H1 (cell line): ENCODE data around the gene SLC41A1. TPM values are rescaled to one million over a fixed set of nuclear protein-coding genes. Genes with fewer than 3 reads are reported as not detected.

Experiments used
- CTCF ChIA-PET: fragments of 300-600 bp; sonication (Branson Sonifier 250); formaldehyde crosslinking; loops from one replicate; lab custom pipeline; 2021; ENCODE audit not compliant: partially characterized antibody; lab: Charles Lee
- POLR2A ChIA-PET: fragments of 300-600 bp; sonication (Branson Sonifier 250); formaldehyde crosslinking; loops from one replicate; lab custom pipeline; 2021; ENCODE audit warnings: inconsistent platforms; ENCODE audit not compliant: partially characterized antibody; lab: Charles Lee
- DNase-seq, 2 experiments: peaks; one replicate each; pipeline versions ENCODE4 v3.0.0 to v3.0.0-alpha.2; 2010 to 2022; ENCODE audit warnings: low spot score in 2 of 2, low read depth in 1 of 2, mixed read lengths in 1 of 2
- FAIRE-seq: peaks from 2 replicates; lab custom pipeline; 2011; peaks lifted over from hg19 to GRCh38; lab: Jason Lieb, UNC
- H2AFZ ChIP-seq: 2 replicates; pipeline ENCODE4 v1.8.1; 2012; ENCODE audit warnings: low read length, inconsistent platforms
- H2AK5ac ChIP-seq: 2 replicates; pipeline ENCODE4 v1.6.1; 2013; ENCODE audit warnings: low read depth, low read length
- H2BK120ac ChIP-seq: replicated peaks from 2 replicates; pipeline ENCODE3; 2013; ENCODE audit warnings: low read depth, low read length, inconsistent platforms
- H2BK12ac ChIP-seq: 2 replicates; pipeline ENCODE4 v1.6.1; 2013; ENCODE audit warnings: low read depth, low read length
- H2BK15ac ChIP-seq: 2 replicates; pipeline ENCODE4 v1.6.1; 2013; ENCODE audit warnings: low read length
- H2BK20ac ChIP-seq: 2 replicates; pipeline ENCODE4 v1.6.1; 2013; ENCODE audit warnings: low read length
- H2BK5ac ChIP-seq: 2 replicates; pipeline ENCODE4 v1.6.1; 2013; ENCODE audit warnings: low read depth, low read length
- H3K14ac ChIP-seq: 2 replicates; pipeline ENCODE4 v1.6.1; 2013; ENCODE audit warnings: inconsistent platforms; ENCODE audit not compliant: insufficient read length
- H3K18ac ChIP-seq: 2 replicates; pipeline ENCODE4 v1.6.1; 2013; ENCODE audit warnings: low read length; ENCODE audit errors: extremely low read depth
- H3K23ac ChIP-seq: 2 replicates; pipeline ENCODE4 v1.6.1; 2013; ENCODE audit warnings: inconsistent platforms; ENCODE audit not compliant: insufficient read length
- H3K23me2 ChIP-seq: 2 replicates; pipeline ENCODE4 v1.6.1; 2013; ENCODE audit warnings: low read depth, low read length
- H3K27ac ChIP-seq: 2 replicates; pipeline ENCODE4 v1.6.1; 2011; ENCODE audit warnings: low read depth, low read length, inconsistent platforms
- H3K27me3 ChIP-seq, 4 experiments: replicated peaks in 1 of 4; 1 replicate in 1 of 4; 2 replicates in 3 of 4; pipeline versions ENCODE4 v1.6.1 to v1.8.1; 2011 to 2013; ENCODE audit warnings: low read length in 3 of 4, mild to moderate bottlenecking in 3 of 4, inconsistent platforms in 2 of 4, mixed read lengths in 2 of 4, moderate library complexity in 1 of 4; ENCODE audit not compliant: control insufficient read depth in 3 of 4, insufficient read depth in 3 of 4; ENCODE audit errors: extremely low read depth in 1 of 4
- H3K36me3 ChIP-seq, 4 experiments: 2 replicates each; pipeline versions ENCODE4 v1.6.1 to v1.8.1; 2011 to 2013; ENCODE audit warnings: mild to moderate bottlenecking in 4 of 4, low read length in 3 of 4, moderate library complexity in 2 of 4, control low read depth in 1 of 4, inconsistent platforms in 1 of 4; ENCODE audit not compliant: insufficient read depth in 4 of 4, control insufficient read depth in 2 of 4
- H3K4ac ChIP-seq: replicated peaks from 2 replicates; pipeline ENCODE3; 2013; ENCODE audit warnings: low read length, low read depth, mixed read lengths, inconsistent platforms; ENCODE audit not compliant: insufficient read length
- H3K4me1 ChIP-seq, 4 experiments: replicated peaks in 1 of 4; 1 replicate in 1 of 4; 2 replicates in 3 of 4; pipeline versions ENCODE4 v1.6.1 to v1.8.1; 2011 to 2013; ENCODE audit warnings: low read length in 3 of 4, inconsistent platforms in 2 of 4, mixed read lengths in 1 of 4; ENCODE audit not compliant: insufficient read depth in 4 of 4, control insufficient read depth in 3 of 4
- H3K4me2 ChIP-seq, 2 experiments: 2 replicates each; pipeline versions ENCODE4 v1.6.1 to v1.8.1; 2011 to 2013; ENCODE audit warnings: low read depth in 2 of 2, low read length in 2 of 2, control low read depth in 1 of 2, inconsistent platforms in 1 of 2, mild to moderate bottlenecking in 1 of 2; ENCODE audit not compliant: insufficient read depth in 1 of 2
- H3K4me3 ChIP-seq, 4 experiments: fragments of 200-600, 300-600 bp in 1 of 4; sonication (generic), shearing (Covaris generic), sonication (Bioruptor Twin) in 1 of 4; 2 replicates each; pipeline versions ENCODE4 v1.5.1 to v1.8.1; 2011 to 2016; ENCODE audit warnings: low read length in 4 of 4, low read depth in 3 of 4, control low read depth in 2 of 4, inconsistent platforms in 2 of 4, mild to moderate bottlenecking in 2 of 4, mixed read lengths in 1 of 4, moderate library complexity in 1 of 4; ENCODE audit not compliant: insufficient read depth in 2 of 4; ENCODE audit errors: extremely low read depth in 1 of 4
- H3K56ac ChIP-seq: replicated peaks from 2 replicates; pipeline ENCODE3; 2013; ENCODE audit warnings: low read depth, mild to moderate bottlenecking, mixed read lengths, low read length, inconsistent platforms; ENCODE audit not compliant: insufficient read length
- H3K79me1 ChIP-seq: 2 replicates; pipeline ENCODE4 v1.6.1; 2013; ENCODE audit warnings: low read depth, low read length, control low read depth
- H3K79me2 ChIP-seq, 2 experiments: 2 replicates each; pipeline versions ENCODE4 v1.6.1 to v1.8.1; 2012 to 2013; ENCODE audit warnings: low read length in 2 of 2, mild to moderate bottlenecking in 2 of 2, inconsistent platforms in 1 of 2; ENCODE audit not compliant: insufficient read depth in 2 of 2, control insufficient read depth in 1 of 2
- H3K9ac ChIP-seq, 4 experiments: replicated peaks in 1 of 4; 1 replicate in 1 of 4; 2 replicates in 3 of 4; pipeline versions ENCODE4 v1.6.1 to v1.8.1; 2011 to 2013; ENCODE audit warnings: low read depth in 3 of 4, low read length in 3 of 4, control low read depth in 2 of 4, mild to moderate bottlenecking in 2 of 4, moderate library complexity in 2 of 4, inconsistent platforms in 1 of 4; ENCODE audit errors: extremely low read depth in 1 of 4
- H3K9me3 ChIP-seq, 2 experiments: 2 replicates each; pipeline versions ENCODE4 v1.6.1 to v1.8.1; 2012 to 2013; ENCODE audit warnings: mild to moderate bottlenecking in 2 of 2, moderate library complexity in 2 of 2, control low read depth in 1 of 2, inconsistent platforms in 1 of 2, low read depth in 1 of 2, low read length in 1 of 2, mixed read lengths in 1 of 2; ENCODE audit not compliant: insufficient read depth in 2 of 2
- H4K20me1 ChIP-seq, 2 experiments: replicated peaks in 1 of 2; 2 replicates each; pipeline versions ENCODE3 to v1.8.1; 2011 to 2013; ENCODE audit warnings: inconsistent platforms in 2 of 2, low read length in 2 of 2, mild to moderate bottlenecking in 1 of 2; ENCODE audit not compliant: insufficient read depth in 2 of 2, control insufficient read depth in 1 of 2
- H4K5ac ChIP-seq: 2 replicates; pipeline ENCODE4 v1.6.1; 2013; ENCODE audit warnings: low read length, low read depth, mixed read lengths, inconsistent platforms; ENCODE audit not compliant: insufficient read length
- H4K8ac ChIP-seq: 2 replicates; pipeline ENCODE4 v1.8.0; 2013; ENCODE audit warnings: mild to moderate bottlenecking, moderate library complexity, low read length, inconsistent platforms; ENCODE audit not compliant: insufficient read depth; ENCODE audit errors: extremely low read depth
- H4K91ac ChIP-seq: replicated peaks from 2 replicates; pipeline ENCODE3; 2013; ENCODE audit warnings: low read length, mixed read lengths, inconsistent platforms; ENCODE audit not compliant: insufficient read length
- EP300 ChIP-seq, 2 experiments: IDR thresholded peaks; 1 replicate in 1 of 2; 2 replicates in 1 of 2; pipeline ENCODE4 v1.6.1; 2011 to 2012; ENCODE audit warnings: low read depth in 2 of 2, low read length in 2 of 2, mild to moderate bottlenecking in 2 of 2, borderline replicate concordance in 1 of 2, inconsistent platforms in 1 of 2, moderate library complexity in 1 of 2
- SP4 ChIP-seq: IDR thresholded peaks from 2 replicates; pipeline ENCODE4 v1.6.1; 2012; ENCODE audit warnings: low read length, inconsistent platforms
- TAF1 ChIP-seq: IDR thresholded peaks from 2 replicates; pipeline ENCODE4 v1.6.1; 2011; ENCODE audit warnings: mild to moderate bottlenecking, low read depth, low read length
- WGBS, 2 experiments: shearing (Covaris generic) in 1 of 2; methylation state at CpG; one replicate each; pipeline versions ENCODE4 v1.1.6 to v1.1.7; 2013 to 2015; ENCODE audit warnings: low lambda C conversion rate in 2 of 2, mixed read lengths in 2 of 2, inconsistent platforms in 1 of 2, low coverage in 1 of 2, missing lambda C conversion rate in 1 of 2; ENCODE audit not compliant: insufficient replicate concordance in 2 of 2, insufficient coverage in 1 of 2, insufficient read length in 1 of 2; ENCODE audit errors: extremely low coverage in 1 of 2, missing lambda C conversion rate in 1 of 2; 5-methylcytosine and 5-hydroxymethylcytosine counted together
- polyA plus RNA-seq, 7 experiments: library from polyadenylated mRNA; depleted of rRNA in 3 of 7; stranded (reverse) in 5 of 7; unstranded in 2 of 7; fragments of >200 nt in 5 of 7; fragments of 200-250 nt in 2 of 7; gene quantifications; 1 replicate in 5 of 7; 2 replicates in 1 of 7; 4 replicates in 1 of 7; pipeline versions ENCODE4 v1.2.1 to v1.2.3, GENCODE V29; 2011 to 2013; ENCODE audit warnings: missing spikeins in 2 of 7, mixed read lengths in 2 of 7
- total RNA-seq: library from RNA; stranded (reverse); fragmentation: NEBNext Ultra II Directional; extraction: Animal tissue kit (Norgen Biotek cat#: 25700); gene quantifications from 2 replicates; pipeline ENCODE4 v1.2.1, GENCODE V29; 2021

Gene SLC41A1
- total and polyA plus RNA-seq, 2 of the 8 experiments (the other 6 are each of a cell fraction or from before 2014, with no cell fraction given) = 41.2 to 42.3 TPM

GRCh38 chr1:205809469-205809868, 3.5 kb downstream of the SLC41A1 start:
- CTCF ChIA-PET = interaction anchor here (0.8 to 6.1 kb wide), 7 partner anchors 11 to 297 kb away, joined by 3 to 79 read pairs (median 6); no protein-coding TSS in a partner anchor
- Histone ChIP-seq H3K4me3 (no peak overlapping the region), H2BK12ac (no peak overlapping the region), H3K9ac (no peak overlapping the region)
- 85% methylated on average over 3 of the region's 3 CpGs; no CpG with 5 or more reads in 1 of the 2 experiments for WGBS, 2 experiments
- TF ChIP-seq EP300 (IDR thresholded peaks at IDR 0.05; ENCODE audit: borderline replicate concordance in 1 of 2, low read depth in 2 of 2, low read length in 2 of 2) (no peak), SP4 (0 out of 2 replicates have a peak, but pooled peaks have one; percentile 27), TAF1 (no peak)
- TF ChIP-seq, all 59 proteins: peak for 1
- no peak for FAIRE-seq
- H3K23me2 ChIP-seq = peaks cover 6% of the 10 kb centered on the region; the same call in 1 of the 2 replicates
- no peaks in the 10 kb centered on the region for H3K9me3 ChIP-seq
- no peak overlapping the region for H3K23ac ChIP-seq
- POLR2A ChIA-PET = no interaction called here
- H3K79me2 ChIP-seq = peaks cover 0 to 56% of the 10 kb centered on the region in 2 experiments; a peak in 2 of 4 replicates
- H2AFZ ChIP-seq = no peak overlapping the region
- H3K4me2 ChIP-seq = no peak overlapping the region
- H3K4me1 ChIP-seq = peaks cover 2 to 7% (median 6%) of the 10 kb centered on the region in 4 experiments; a peak in 5 of 7 replicates
- H3K36me3 ChIP-seq = peaks cover 7 to 11% (median 7%) of the 10 kb centered on the region in 4 experiments; a peak in 5 of 8 replicates
- H2BK120ac ChIP-seq = no peak overlapping the region
- H4K91ac ChIP-seq = no peak overlapping the region
- no peak overlapping the region for H3K18ac ChIP-seq
- peaks cover 0 to 3% (median 0%) of the 10 kb centered on the region in 4 experiments; a peak in 2 of 7 replicates for H3K27me3 ChIP-seq
- no peak overlapping the region for H4K8ac ChIP-seq
- no peak overlapping the region for H2BK15ac ChIP-seq
- peaks cover 3 to 15% of the 10 kb centered on the region in 2 experiments for H4K20me1 ChIP-seq
- DNase-seq = no peak
- H3K56ac ChIP-seq = no peak overlapping the region
- H2BK20ac ChIP-seq = no peak overlapping the region
- H3K27ac ChIP-seq = no peak overlapping the region
- no peak overlapping the region for H3K14ac ChIP-seq
- H3K79me1 ChIP-seq = peaks cover 17% of the 10 kb centered on the region
- no peak overlapping the region; the same call in 1 of the 2 replicates for H2BK5ac ChIP-seq
- H3K4ac ChIP-seq = no peak overlapping the region
- no peak overlapping the region for H2AK5ac ChIP-seq
- no peak overlapping the region for H4K5ac ChIP-seq
